Endothelial cell of umbilical vein (primary cell): ENCODE data around the gene SERTAD1.

ENCODE experiments used
- CTCF ChIP-seq, 2 donors: IDR thresholded peaks; 1 replicate in 1 of 2; 2 replicates in 1 of 2; pipeline ENCODE4 v1.5.1; 2011; ENCODE audit warnings: low read length in 2 of 2, mild to moderate bottlenecking in 2 of 2, moderate library complexity in 2 of 2, control low read depth in 1 of 2, inconsistent platforms in 1 of 2, low read depth in 1 of 2; ENCODE audit not compliant: insufficient read depth in 1 of 2; ENCODE audit errors: extremely low read depth in 1 of 2
- EZH2 ChIP-seq: IDR thresholded peaks from 2 replicates; pipeline ENCODE4 v1.6.1; 2012; ENCODE audit warnings: borderline replicate concordance, low read depth, mild to moderate bottlenecking, moderate library complexity, low read length, inconsistent platforms; ENCODE audit not compliant: severe bottlenecking
- POLR2A ChIP-seq: IDR thresholded peaks from 2 replicates; pipeline ENCODE4 v1.6.1; 2012; ENCODE audit warnings: low read depth, mild to moderate bottlenecking, control low read depth, low read length
- POLR2AphosphoS5 ChIP-seq: IDR thresholded peaks from 2 replicates; pipeline ENCODE4 v1.6.1; 2012; ENCODE audit warnings: low read depth, mild to moderate bottlenecking, control low read depth, low read length, moderate library complexity; ENCODE audit not compliant: insufficient read depth

GRCh38 chr19:40374084-40374483 lies 51.7 kb downstream of the SERTAD1 start:
- TF ChIP-seq EZH2 = no peak
- no peak for TF ChIP-seq POLR2AphosphoS5
- TF ChIP-seq CTCF (IDR thresholded peaks at IDR 0.05; ENCODE audit: extremely low read depth in 1 of 2, insufficient read depth in 1 of 2, low read depth in 1 of 2, low read length in 2 of 2) = no peak
- no peak for TF ChIP-seq POLR2A
